Mammary epithelial cell (primary cell): ENCODE measurements around the gene KLHL29.

Source experiments
- CTCF ChIP-seq, 2 donors: IDR thresholded peaks in 1 of 2; conservative IDR thresholded peaks in 1 of 2; 2 replicates each; pipeline ENCODE4 v1.5.1; 2011 to 2012; ENCODE audit warnings: inconsistent platforms in 2 of 2, low read length in 2 of 2, mild to moderate bottlenecking in 2 of 2, control low read depth in 1 of 2, low read depth in 1 of 2; ENCODE audit not compliant: insufficient read depth in 1 of 2; ENCODE audit errors: extremely low read depth in 1 of 2
- EZH2 ChIP-seq: IDR thresholded peaks from 2 replicates; pipeline ENCODE4 v1.6.1; 2012; ENCODE audit warnings: low read length, inconsistent platforms, borderline replicate concordance

GRCh38 chr2:23531280-23531679 is 146.3 kb downstream of the KLHL29 start:
- TF ChIP-seq CTCF (conservative IDR thresholded peaks at IDR 0.05 in 1 of 2, IDR thresholded peaks at IDR 0.05 in 1 of 2; ENCODE audit: extremely low read depth in 1 of 2, insufficient read depth in 1 of 2, low read depth in 1 of 2, low read length in 2 of 2) = no peak
- TF ChIP-seq EZH2 = no peak
